Panc1 (cell line): ENCODE measurements around the gene CARD16.

ENCODE experiments used
- CTCF ChIP-seq: fragments of 450-650 bp; IDR thresholded peaks from 2 replicates; pipeline ENCODE4 v1.5.1; 2017; ENCODE audit warnings: mild to moderate bottlenecking
- POLR2AphosphoS5 ChIP-seq: IDR thresholded peaks from 2 replicates; pipeline ENCODE4 v1.6.1; 2012; ENCODE audit warnings: mild to moderate bottlenecking, low read depth, low read length, moderate library complexity
- REST ChIP-seq, 2 experiments: IDR thresholded peaks; 2 replicates each; pipeline ENCODE4 v1.6.1; 2011 to 2012; ENCODE audit warnings: low read depth in 2 of 2, control low read depth in 1 of 2, low read length in 1 of 2, mild to moderate bottlenecking in 1 of 2, moderate library complexity in 1 of 2; ENCODE audit not compliant: insufficient read depth in 1 of 2
- TCF7L2 ChIP-seq: IDR thresholded peaks from 2 replicates; pipeline ENCODE4 v1.6.1; 2011; ENCODE audit warnings: mild to moderate bottlenecking, low read depth, low read length, inconsistent platforms

GRCh38 chr11:105023003-105023402, 22.1 kb downstream of the CARD16 start, which contains the start of gene CASP5:
- TF ChIP-seq CTCF (no peak), REST (IDR thresholded peaks at IDR 0.05; ENCODE audit: insufficient read depth in 1 of 2, low read depth in 2 of 2, low read length in 1 of 2) (no peak), POLR2AphosphoS5 (no peak), TCF7L2 (no peak)
